Nephron (organoid): ENCODE results near the gene KRCC1.

ENCODE experiments used
- H3K27ac Mint-ChIP-seq, 3 experiments: 2 replicates each; pipeline ENCODE4 v1.8.0; 2020; ENCODE audit warnings: mixed read lengths in 3 of 3, mild to moderate bottlenecking in 2 of 3, moderate library complexity in 1 of 3
- H3K27me3 Mint-ChIP-seq: 2 replicates; pipeline ENCODE4 v1.8.0; 2021; ENCODE audit warnings: low read depth, mild to moderate bottlenecking, moderate library complexity, mixed read lengths
- H3K36me3 Mint-ChIP-seq: 2 replicates; pipeline ENCODE4 v1.8.0; 2020; ENCODE audit warnings: low read depth, mixed read lengths
- H3K4me1 Mint-ChIP-seq: 2 replicates; pipeline ENCODE4 v1.8.0; 2020; ENCODE audit warnings: mixed read lengths
- H3K4me3 Mint-ChIP-seq, 3 experiments: 2 replicates each; pipeline ENCODE4 v1.8.0; 2020; ENCODE audit warnings: mild to moderate bottlenecking in 3 of 3, mixed read lengths in 3 of 3, moderate library complexity in 2 of 3
- H3K9me3 Mint-ChIP-seq: 2 replicates; pipeline ENCODE4 v1.8.0; 2020; ENCODE audit warnings: mixed read lengths
- TF ChIP-seq, protein P1 (sequence below), 3 experiments: fragments of 200-600 bp; sonication (generic); IDR thresholded peaks; one replicate each; pipeline ENCODE4 v1.5.0; 2021; ENCODE audit warnings: antibody characterized with exemption in 3 of 3; ENCODE audit not compliant: unreplicated experiment in 3 of 3

Gene KRCC1

DNA sequence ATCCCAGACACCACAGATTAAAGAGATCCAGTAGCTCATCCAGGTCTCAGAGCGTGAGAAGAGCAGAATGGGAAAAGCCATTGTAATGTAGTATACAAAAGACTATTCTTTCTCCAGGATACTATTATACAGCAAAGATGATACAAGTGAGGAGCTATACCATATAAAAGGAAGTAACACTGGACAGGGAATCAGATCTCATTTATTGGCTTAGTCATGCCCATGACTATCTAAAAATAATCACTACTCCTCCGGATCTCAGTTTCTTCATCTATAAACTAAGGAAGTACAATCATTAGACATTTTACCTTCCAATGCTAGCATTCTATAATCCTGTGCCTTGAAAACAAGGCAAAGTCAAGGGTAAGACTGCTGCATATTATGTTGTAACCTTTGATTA is 19.4 kb downstream of the KRCC1 start:
- no peaks in the 10 kb centered on the region for H3K9me3 Mint-ChIP-seq

DNA sequence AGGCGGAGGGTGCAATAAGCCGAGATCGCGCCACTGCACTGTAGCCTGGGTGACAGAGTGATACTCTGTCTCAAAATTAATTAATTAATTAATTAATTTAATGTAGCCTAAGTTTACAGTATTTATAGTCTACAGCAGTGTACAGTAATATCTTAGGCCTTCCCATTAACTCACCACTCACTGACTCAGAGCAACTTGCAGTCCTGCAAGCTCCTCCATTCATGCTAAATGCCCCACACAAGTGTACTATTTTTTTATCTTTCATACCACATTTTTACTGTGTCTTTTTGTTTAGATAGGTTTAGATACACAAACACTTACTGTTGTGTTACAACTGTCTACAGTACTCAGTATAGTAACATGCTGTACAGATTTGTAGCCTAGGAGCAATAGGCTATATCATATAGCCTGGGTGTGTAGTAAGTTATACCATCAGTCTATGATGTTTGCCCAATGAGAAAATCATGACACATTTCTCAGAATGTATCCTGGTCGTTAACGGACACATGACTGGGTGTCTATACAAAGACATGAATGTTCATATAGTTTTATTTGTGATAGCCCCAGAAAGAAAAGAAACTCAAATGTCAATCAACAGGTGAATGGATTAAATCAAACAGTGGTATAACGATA is 23.4 kb downstream of the KRCC1 start:
- TF ChIP-seq, protein P1, sequence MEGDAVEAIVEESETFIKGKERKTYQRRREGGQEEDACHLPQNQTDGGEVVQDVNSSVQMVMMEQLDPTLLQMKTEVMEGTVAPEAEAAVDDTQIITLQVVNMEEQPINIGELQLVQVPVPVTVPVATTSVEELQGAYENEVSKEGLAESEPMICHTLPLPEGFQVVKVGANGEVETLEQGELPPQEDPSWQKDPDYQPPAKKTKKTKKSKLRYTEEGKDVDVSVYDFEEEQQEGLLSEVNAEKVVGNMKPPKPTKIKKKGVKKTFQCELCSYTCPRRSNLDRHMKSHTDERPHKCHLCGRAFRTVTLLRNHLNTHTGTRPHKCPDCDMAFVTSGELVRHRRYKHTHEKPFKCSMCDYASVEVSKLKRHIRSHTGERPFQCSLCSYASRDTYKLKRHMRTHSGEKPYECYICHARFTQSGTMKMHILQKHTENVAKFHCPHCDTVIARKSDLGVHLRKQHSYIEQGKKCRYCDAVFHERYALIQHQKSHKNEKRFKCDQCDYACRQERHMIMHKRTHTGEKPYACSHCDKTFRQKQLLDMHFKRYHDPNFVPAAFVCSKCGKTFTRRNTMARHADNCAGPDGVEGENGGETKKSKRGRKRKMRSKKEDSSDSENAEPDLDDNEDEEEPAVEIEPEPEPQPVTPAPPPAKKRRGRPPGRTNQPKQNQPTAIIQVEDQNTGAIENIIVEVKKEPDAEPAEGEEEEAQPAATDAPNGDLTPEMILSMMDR (IDR thresholded peaks at IDR 0.05; ENCODE audit: unreplicated experiment in 3 of 3), result no peak
- Mint-ChIP-seq H3K9me3 (no peaks in the 10 kb centered on the region), H3K36me3 (peaks cover 59% of the 10 kb centered on the region), H3K4me3 (no peak overlapping the region), H3K27me3 (no peaks in the 10 kb centered on the region), H3K27ac (no peak overlapping the region), H3K4me1 (no peaks in the 10 kb centered on the region)

More for the DNA sequence above, 19.4 kb downstream of the KRCC1 start:
- H3K4me1 Mint-ChIP-seq, result peaks cover 7% of the 10 kb centered on the region
- no peaks in the 10 kb centered on the region for H3K27me3 Mint-ChIP-seq
- H3K27ac Mint-ChIP-seq, result no peak overlapping the region
- H3K4me3 Mint-ChIP-seq, result no peak overlapping the region
- peaks cover 49% of the 10 kb centered on the region for H3K36me3 Mint-ChIP-seq
- TF ChIP-seq, protein P1 (IDR thresholded peaks at IDR 0.05; ENCODE audit: unreplicated experiment in 3 of 3), result no peak

DNA sequence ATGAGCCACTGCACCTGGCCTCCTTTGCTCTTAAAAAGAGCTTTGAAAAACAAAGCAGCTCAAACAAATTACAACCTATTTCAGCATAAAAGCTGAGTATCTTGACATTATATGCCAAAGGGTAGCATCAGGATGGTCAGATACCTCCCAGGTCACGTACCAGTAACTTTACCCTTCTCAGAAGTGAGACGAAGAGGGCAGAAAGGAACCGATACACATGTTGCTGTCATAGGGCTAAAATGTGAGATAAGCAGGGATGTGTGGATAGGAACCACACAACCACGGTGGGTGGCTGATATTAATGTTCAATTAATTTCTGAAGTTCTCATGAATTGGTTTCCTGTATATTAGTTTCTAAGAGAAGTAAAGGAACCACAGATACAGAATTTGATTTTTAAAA is 26.7 kb downstream of the KRCC1 start:
- Mint-ChIP-seq H3K36me3 (peaks cover 60% of the 10 kb centered on the region), H3K4me1 (no peaks in the 10 kb centered on the region), H3K9me3 (no peaks in the 10 kb centered on the region), H3K27ac (no peak overlapping the region), H3K4me3 (no peak overlapping the region), H3K27me3 (no peaks in the 10 kb centered on the region)
- TF ChIP-seq, protein P1 (IDR thresholded peaks at IDR 0.05; ENCODE audit: unreplicated experiment in 3 of 3), result no peak

DNA sequence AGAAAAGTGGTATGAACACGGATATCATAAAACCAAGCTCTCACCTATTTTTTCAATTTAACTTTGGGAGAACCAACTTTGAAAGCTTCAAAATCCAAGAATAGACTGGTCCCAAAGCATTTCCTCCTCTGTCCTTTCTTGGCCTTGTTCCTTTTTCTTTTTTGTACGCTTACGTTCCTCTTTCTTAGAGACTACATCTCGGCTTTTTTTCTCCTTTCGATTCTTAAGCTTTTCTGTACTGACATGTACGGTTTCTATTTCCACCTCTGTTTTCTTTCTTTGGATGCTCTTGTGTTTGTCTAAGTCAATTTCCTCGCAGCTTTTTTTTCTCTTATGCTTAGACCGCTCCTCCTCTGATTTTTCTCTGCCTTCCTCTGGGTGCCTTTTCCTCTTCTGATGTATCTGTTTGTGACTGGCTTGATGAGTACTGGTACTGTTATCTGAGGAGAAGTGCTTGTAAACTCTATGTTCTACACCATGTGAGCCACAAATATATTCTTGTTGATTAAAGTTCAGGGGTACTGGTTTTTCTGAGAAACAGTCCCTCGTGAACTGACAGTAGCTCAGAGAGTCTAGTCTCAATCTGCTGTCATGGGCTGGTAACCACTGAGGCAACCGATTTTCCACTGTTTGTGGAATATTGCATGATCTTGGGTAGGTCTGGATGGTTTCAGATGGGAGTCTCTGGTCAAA is 27.7 kb downstream of the KRCC1 start:
- Mint-ChIP-seq H3K4me1 (no peaks in the 10 kb centered on the region), H3K27ac (no peak overlapping the region), H3K27me3 (no peaks in the 10 kb centered on the region), H3K4me3 (no peak overlapping the region), H3K36me3 (peaks cover 56% of the 10 kb centered on the region), H3K9me3 (no peaks in the 10 kb centered on the region)
- TF ChIP-seq, protein P1 (IDR thresholded peaks at IDR 0.05; ENCODE audit: unreplicated experiment in 3 of 3), result no peak

DNA sequence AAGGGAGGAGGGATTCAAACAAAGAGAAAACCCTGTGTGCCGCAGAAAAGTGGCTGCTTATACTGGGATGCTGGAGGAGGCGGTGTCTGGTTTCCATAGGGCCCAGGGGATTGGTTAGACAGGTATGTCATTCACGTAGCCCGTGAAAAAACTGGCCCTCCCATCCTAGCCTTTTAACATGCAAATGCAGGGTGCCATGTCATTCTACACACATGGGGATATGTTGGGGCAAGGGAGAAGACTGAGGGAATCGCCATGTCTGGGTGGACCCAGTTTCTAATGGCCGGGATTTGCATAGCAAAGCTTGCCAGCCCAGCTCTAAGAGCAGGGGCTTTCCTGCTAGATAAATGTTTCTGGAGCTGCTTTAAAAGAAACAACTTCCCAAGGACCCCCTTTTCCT is 31.1 kb downstream of the KRCC1 start:
- Mint-ChIP-seq H3K4me1 (peaks cover 1% of the 10 kb centered on the region), H3K27ac (no peak overlapping the region), H3K4me3 (no peak overlapping the region), H3K9me3 (no peaks in the 10 kb centered on the region), H3K36me3 (peaks cover 46% of the 10 kb centered on the region), H3K27me3 (peaks cover 4% of the 10 kb centered on the region)
- TF ChIP-seq, protein P1 (IDR thresholded peaks at IDR 0.05; ENCODE audit: unreplicated experiment in 3 of 3), result no peak

DNA sequence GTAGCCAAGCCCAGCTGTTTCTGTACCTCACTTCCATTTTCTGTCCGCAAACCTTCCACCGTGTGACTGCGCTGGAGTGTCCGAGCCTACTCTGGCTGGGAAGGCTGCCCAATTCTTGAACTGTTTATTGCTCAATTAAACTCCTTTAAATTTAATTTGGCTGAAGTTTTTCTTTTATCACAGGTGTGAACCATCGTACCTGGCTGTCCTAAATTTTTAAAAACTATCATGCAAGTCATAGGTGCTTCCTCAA is 33.0 kb downstream of the KRCC1 start:
- peaks cover 28% of the 10 kb centered on the region for H3K36me3 Mint-ChIP-seq
- H3K9me3 Mint-ChIP-seq, result no peaks in the 10 kb centered on the region
- H3K27ac Mint-ChIP-seq, result no peak overlapping the region
- peaks cover 13% of the 10 kb centered on the region for H3K4me1 Mint-ChIP-seq
- TF ChIP-seq, protein P1 (IDR thresholded peaks at IDR 0.05; ENCODE audit: unreplicated experiment in 3 of 3), result no peak
- H3K27me3 Mint-ChIP-seq, result peaks cover 6% of the 10 kb centered on the region
- H3K4me3 Mint-ChIP-seq, result no peak overlapping the region
